HG02943 (cell line): ENCODE data around the gene SC5D.

Experiments used
- ATAC-seq: cut with Tn5 transposase; IDR thresholded peaks from one replicate; pipeline ENCODE4 v1.9.1; 2021; ENCODE audit warnings: mild to moderate bottlenecking, low read depth, moderate library complexity; ENCODE audit not compliant: unreplicated experiment

The SC5D gene

DNA sequence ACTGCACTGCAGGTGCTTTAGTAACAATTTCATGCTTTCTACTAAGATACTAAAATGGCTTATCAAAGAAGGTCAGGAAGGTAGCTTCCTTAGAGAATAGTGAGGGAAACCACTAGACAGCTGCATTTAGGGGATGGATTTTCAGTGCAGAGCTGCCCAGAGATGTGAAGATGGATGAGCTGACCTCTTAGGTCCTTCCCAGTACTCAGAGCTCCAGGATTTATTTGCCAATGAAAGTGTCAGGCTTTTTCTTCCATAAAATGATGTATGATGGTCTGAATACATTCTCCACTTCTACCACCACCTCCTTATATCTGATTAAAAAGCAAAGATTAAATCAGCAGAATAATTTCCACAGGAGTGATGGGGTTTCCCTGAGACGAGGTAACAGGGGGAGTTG, 35.0 kb downstream of the SC5D start:
- no peak for ATAC-seq

DNA sequence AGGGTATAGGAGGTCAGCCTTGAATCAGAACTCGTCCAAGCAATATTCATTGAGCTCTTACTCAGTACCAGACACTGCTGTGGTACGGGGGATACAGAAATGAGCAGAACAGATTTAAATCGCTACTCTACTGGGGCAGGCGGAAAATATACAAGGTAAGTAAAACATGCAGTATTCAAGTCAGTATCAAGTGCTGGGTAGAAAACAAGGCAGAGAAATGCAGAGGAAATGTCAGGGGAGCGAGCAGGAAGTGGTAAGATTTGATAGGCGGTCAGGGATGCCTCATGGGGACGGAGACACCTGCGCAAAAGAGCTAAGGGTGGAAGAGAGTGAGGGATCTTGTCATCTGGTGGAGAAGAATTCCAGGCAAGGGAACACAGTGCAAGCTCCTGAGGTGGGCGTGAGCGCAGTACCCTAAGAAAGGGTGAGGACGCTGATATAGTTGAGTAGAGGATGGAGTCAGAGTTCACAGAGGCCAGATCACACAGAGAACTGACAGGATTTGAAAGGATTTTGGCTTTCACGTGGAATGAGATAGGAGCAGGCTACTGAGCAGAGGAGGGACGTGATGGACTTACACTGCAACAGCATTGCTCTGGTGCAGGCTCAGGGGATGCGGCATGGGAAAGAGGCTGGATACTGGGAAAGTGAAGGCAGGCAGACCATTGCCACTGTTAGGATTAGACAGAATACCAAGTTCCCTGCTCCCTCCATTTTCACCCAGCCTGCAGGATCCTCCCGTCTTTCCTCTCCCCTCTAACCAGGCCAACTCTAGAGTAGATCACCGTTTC, 35.8 kb downstream of the SC5D start:
- ATAC-seq = no peak

DNA sequence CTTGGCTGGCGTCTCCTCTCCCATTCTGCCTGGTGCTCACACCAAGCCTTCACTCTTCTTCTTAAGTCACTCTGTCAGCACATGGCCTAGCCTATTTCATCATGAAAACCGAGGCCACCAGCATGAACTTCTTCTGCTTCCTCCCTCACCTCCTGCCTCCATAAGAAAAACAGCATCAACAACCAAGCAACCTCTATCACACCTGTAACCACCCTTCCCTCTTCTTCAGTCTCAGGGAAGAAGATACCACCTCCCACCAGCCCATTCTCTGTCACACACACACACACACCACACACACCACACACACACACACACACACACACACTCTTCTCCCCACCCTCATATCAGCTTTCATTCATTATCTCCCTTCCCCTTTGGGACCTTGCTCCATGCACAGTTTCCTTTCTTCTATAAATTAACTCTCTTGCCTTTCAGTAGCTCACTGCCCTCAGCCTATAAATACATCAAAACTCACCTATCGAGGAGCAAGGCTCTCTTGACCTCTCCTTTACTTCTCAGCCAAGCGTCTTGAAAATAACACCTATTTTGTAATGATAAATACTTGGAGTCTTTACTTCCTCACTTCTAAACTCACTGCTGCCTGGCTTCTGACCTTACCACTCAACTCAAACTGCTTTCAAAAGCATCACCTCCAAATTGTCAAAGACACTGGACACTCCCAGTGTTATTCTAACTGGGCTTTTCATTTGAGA, 36.6 kb downstream of the SC5D start:
- no peak for ATAC-seq

DNA sequence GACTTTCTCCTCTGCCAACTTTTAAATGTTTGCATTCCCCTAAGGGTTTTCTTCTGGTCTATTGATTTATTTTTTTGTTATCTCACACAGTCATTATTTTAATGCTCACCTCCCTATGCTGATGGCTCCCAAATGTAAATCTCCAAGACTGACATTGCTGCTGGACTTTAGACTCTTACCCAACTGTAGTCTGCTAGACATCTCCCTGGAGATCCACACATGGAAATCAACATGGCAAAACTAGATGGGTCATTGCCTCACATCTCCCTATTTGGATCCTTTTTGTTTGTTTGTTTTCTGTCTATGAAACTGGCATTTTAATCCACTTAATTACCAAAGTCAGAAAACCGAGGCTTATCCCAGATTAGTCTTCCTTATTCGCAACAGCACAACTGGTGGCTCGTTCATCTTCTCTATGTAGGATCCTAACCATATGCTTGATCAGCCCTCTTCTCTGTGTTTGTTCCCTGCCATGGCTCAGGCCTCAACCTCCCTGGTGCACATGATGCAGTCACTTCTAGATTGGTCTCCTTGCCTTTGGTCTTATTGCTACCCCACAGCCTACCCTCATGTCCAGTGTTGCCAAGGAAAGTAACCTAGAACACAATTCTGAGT, 37.3 kb downstream of the SC5D start:
- no peak for ATAC-seq

DNA sequence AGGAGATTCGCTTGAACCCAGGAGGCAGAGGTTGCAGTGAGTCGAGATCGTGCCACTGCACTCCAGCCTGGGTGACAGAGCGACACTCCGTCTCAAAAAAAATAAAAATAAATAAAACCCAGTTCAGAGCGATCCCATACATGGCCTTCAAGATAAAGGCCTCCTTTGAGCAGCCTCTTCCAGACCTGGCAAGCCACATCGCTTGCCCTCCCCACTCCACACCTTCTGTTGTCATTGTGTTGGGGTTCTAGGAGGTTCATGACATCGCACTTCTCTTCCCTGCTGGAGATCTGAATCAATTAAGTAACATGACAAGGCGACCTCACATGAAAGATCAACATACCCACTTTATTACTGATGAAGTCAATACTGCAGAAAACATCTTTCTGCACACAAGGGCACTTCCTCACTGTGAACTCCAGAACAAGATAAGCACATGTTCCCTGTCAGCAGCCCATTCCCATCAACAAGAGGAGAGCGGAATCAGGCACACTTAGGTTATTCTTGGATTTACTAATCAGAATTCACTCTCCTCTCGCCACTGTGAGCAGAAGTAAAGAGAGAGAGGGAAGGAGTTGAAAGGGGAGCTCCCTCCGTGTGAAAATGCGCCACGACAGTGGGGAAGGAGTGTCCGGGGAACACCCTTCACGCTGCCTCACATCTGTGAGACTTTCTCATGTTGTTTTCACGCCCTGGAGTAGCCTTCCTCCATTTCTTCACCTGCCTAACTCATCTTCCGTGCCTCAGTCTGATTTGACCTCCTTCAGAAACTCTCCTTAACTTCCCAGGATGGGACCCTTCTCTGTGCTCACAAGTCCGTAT, 38.3 kb downstream of the SC5D start:
- ATAC-seq = no peak

DNA sequence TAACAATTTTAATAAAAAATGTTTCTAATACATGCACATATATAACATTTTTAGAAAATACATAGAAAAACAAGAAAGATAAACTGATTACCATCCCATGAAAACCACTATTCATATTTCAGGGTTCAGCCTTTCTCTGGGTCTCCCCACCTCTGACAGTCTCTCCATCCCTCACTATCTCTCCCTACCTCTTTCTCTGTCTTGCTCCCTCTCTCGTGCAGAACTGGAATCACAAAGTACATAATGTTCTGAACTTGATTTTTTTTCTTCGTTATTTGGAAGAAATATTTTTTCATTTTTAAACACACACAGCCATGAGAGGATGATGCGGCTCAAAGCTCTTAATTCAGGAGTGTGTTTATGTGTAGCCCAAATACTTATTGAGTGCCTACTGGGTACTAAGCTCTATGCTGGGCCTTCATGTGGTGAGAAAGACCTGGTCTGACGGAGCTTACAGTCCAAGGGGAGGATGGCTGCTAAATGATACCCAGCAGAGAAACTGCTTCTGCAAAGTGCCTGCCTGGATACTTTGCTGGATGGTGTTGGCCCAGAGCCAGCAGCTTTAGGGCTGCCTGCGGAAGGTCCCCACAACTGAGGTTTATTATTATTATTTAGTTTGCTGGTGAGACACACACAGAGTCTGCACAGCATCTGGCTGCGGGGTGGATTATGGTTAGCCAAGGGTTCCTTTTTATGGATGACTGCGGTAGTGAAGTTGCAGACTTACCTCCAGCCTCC, 42.6 kb downstream of the SC5D start:
- no peak for ATAC-seq

DNA sequence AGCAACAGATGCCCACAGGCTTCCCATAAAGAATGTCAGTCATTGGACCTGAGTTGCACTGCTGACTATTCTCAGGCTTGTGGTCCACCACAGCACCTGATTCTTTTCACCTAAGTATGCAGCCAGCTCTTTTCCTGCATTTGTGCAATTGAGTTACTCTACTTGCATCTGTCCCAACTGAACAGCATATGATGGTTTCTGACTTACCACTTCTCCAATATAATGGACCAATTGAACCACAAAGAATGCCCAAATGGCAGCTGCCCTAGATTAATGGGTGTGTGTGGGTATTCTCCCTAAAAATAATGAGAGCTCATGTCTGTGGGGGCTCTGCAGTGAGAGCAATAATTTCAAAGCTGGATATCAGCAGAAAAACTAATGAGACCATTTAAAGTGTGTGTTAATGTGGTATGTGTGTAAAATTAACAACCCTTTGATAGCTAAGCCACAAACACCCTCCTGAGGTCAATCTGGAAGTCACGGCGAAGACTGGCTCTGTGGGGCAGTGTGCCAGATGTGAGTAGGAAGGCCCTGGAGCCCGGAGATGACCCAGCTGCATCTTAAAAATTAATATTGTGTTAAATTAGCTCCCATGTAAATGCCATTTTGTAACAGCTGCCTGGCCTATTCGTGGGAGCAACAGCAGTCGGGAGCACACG, 43.8 kb downstream of the SC5D start:
- no peak for ATAC-seq

DNA sequence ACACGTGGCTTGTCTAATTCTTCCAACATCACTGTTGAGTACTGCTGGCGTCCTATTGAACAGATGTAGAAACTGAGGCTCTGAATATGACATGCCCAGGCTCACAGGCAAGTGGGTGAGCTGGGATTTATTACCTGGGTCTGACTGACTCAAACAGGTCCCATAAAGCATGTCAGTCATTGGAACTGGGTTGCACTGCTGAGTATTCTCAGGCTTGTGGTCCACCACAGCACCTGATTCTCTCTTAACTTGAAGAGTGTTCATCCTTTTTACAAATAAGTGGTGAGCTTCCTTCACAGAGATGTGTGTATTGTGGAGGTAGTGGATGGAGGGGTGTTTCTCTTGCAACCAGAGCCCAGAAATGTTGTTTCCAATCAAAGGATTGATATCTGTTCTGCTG, 44.5 kb downstream of the SC5D start:
- ATAC-seq = peak; percentile 34

DNA sequence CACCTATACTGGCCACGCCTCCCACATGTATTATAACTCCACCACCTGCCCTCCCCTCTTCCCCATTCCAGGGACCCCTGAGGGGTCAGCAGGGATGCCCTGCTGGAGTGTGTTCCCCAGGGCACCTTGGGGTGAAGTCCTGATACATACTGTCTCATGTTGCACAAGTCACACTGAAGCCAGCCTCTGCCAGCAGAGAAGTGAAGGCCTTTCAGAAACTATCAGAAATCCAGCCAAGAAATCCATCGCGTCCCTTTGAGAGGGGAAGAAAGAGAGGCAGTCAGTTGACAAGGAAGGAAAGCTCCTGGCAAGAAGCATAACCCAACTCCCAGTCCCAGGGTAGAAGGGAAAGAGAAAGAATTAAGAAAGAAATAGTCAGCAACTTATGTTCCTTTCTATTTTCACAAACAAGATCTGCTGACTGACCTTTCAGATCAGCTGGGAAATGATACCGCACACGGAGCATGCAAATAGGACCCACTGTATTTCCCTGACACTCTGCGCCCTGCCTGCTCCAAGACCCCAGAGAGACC, 45.2 kb downstream of the SC5D start:
- peak; percentile 6 for ATAC-seq

DNA sequence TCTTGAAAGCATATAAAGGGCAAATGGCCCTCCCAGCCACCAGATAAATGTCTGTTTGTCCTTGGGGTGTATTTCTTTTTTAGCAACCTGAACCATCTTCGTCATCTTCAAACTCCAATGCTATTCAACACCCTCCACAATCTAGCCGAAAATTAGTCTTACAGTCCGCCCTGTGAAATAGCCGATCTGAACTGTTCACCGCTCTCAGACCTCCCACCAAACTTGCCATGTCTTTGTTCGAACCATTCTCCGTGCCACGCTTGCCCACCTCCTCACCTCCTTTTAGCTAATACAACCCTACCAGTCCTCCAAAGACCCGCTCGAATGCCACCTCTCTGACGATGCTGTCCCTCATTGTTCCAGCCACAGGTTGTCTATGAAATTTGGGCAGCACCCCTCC, 46.0 kb downstream of the SC5D start:
- no peak for ATAC-seq

DNA sequence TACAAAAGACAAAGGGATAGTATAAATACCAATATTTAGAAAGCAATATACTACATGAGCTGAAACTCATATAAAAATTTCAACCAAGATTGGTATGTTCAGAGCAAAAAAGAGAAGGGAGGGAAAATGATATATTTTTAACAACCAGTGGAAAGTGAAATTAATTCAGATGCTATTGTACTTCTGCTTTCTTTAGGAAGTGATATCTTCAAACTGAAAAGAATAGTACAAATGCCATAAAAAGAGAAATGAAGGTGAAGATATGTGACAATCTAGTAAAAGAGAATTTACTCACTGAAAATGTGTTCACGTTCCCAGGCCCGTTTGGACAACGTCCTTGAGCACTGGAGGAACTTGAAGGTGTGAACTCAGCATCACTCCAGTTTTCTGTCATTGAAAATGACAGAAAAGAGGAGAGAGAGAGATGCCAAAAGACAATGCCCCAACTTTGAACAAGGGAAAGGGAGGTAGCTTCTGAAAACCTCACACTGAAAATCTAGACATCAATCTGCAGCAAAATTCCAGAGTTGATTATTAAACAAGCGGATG, 47.5 kb downstream of the SC5D start:
- ATAC-seq = no peak

DNA sequence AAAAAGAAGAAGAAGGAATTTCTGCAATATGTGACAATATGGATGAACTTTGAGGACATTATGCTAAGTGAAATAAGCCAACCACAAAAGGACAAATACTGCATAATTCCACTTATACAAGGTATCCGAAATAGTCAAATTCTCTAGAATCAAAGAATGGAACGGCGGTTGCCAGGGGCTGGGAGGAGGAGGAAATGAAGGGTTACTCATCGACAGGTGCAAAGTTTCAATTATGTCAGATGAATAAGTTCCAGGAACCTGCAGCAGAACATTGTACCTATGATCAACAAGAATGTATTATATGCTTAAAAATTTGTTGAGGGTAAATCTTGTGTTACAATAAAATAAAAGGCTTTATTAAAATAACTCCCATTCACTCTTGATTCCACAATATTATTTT, 49.0 kb downstream of the SC5D start:
- no peak for ATAC-seq

DNA sequence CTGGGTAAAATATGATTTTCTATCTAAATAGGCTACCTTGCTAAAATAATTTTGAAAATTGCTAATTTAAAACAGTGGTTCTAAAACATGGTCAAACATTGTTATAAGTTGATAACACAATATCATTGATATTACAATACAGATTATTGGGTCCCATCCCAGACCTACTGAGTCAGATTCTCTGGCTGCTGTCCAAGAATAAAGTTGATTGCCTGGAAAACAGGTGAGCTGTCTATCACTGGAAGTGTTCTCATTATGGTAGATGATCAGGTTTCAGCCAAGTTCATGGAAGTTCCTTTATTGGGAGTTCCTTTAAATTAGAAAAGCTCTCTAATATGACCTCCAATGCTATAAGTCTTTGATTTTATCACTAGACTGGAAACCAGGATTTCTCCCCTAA, 52.3 kb downstream of the SC5D start:
- ATAC-seq = no peak

DNA sequence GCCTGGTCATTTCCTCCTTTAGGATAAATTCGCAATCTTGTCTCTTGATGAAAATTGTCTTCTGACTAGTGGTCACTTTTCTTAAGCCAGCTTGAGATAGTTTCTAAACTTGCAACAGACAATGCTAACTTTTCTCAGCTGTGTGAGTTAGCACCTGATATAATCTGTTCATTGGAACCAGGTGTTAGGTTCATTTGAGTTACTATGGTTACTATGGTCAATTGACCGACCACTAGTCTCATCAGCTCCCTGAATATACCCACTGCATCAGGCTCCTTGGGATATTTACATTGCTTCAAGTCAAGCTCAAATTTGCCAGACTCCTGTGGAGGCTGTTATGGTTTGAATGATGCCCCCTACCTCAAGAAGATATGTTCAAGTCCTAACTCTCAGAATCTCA, 54.5 kb downstream of the SC5D start:
- no peak for ATAC-seq

DNA sequence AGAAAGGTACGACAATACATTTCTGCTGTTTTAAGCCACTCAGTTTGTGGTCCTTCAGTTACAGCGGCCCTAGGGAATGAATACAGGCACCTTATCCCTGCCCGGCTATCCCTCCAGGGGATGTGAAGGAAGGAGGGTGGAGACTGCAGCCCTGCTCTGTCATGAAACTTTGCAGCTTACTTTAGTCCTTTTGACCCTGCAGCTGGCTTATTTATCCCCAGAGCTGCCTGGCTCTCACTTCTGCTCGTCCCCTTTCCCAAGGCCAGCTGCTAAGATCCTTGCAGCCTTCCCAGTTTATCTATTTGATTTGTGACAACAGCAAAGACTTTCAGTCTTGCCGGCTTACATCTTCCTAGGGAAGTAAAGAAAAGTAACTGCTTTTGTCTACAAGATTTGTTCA, 55.2 kb downstream of the SC5D start:
- ATAC-seq = no peak

DNA sequence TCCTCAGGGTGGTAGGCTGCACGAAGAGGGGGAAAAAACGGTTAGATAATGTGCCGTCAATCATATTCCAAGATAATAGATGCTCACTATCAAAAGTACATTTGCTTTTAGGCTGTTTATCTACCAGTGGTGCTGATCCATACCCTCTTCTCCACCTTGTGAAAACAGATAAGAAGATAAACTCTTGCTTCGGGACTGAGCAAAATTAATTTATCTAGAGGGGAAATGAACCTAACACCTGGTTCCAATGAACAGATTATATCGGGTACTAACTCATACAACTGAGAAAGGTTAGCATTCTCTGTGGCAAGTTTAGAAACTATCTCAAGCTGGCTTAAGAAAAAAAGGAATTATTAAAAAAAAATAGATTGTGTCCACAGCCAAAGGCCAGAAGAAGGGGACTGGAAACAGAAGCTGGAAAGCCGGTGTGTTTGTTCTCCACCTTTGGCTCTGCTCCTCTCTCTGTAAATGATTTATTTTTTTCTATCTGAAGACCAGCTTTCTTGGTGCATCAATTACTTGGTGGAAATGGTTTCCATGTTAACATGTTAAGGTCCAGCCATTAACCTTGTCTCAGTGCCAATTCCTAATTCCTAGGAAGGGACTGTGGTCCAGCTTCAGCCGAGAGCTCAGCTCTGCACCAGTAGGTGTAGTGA, 55.8 kb downstream of the SC5D start:
- ATAC-seq = no peak

DNA sequence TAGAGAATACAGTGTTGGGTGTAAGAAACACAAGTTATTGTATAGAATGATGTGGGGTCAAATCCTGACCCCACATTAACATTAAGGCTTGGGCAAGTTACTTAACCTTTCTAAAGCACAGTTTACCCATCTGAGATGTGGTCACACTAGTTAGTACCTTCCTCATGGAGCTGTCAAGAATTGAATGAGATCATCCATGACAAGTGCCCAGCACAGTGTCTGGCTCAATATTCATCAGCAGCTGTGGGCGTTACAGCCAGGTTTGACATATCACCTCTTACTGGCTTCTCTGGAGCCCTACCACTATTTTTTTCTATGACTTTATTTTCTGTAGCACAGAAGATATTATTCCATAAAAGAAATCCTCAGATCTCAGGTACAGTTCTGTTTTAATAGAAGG, 57.2 kb downstream of the SC5D start:
- no peak for ATAC-seq

DNA sequence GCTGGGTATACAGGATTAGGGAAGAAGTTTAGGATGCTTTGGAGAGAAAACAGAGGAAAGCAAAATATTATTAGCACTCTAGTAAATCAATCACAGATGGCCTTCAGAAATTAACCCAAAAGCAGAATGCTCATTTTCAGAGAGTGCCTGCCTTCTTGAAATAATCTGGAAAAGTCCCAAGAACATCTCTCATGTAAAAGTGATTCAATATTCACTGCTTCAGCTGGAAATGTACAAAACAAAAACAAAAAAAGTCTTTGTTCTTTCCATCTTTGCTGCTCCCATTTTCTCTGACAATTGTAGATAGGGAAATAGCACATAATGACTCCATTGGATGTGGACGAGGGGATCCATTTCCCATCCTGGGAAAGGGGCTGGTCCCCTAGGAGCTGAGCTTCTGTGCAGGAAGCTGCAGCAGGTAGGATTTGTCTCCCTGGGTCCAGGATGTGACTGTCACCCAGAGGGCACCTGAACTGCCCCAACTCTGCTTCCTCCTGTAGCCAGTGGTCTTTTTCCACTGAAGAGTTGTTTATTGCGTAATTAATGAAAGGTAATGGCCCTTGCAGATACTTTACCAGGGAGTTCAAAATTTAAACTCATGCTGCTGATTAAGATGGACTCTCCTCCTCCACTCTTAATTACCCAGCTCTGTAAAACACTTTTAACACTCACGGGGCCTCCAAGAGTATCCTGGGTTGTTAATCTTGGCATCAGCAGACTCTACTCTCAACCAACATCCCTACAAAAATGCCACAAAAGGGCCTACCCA, 57.9 kb downstream of the SC5D start:
- no peak for ATAC-seq
